NT2/D1 (cell line): ENCODE measurements around the gene FOXS1.

Experiments
- SUZ12 ChIP-seq: IDR thresholded peaks from 2 replicates; pipeline ENCODE4 v1.6.1; 2011; ENCODE audit not compliant: insufficient read length, insufficient read depth; ENCODE audit errors: extremely low read depth
- YY1 ChIP-seq: IDR thresholded peaks from 2 replicates; pipeline ENCODE4 v1.6.1; 2011; ENCODE audit not compliant: insufficient read length, insufficient read depth
- ZNF274 ChIP-seq: IDR thresholded peaks from 2 replicates; pipeline ENCODE4 v1.6.1; 2011; ENCODE audit warnings: mild to moderate bottlenecking, low read depth, low read length

- TF ChIP-seq YY1, result no peak
- TF ChIP-seq ZNF274, result no peak
- TF ChIP-seq SUZ12, result no peak
These were observed 16.7 kb upstream of the FOXS1 start for GRCh38 chr20:31862157-31862470.
